ENCODE data around the gene FUS. TPM values are rescaled to one million over a fixed set of nuclear protein-coding genes. Genes with fewer than 3 reads are reported as not detected.

Gene FUS
- total and polyA plus RNA-seq, 9 of the 15 experiments (the other 6 are each of a cell fraction or from before 2014, with no cell fraction given), result 43.9 to 575 (median 87.2) TPM

GRCh38 chr16:31201582-31202413 is 21.9 kb downstream of the FUS start (continued):
- TF ChIP-seq ZNF740 (CRISPR knock-in tag; IDR thresholded peaks at IDR 0.05), result peak; percentile 27; the same call in 1 of the 2 replicates
- no peak for TF ChIP-seq ZNF740 (tag; IDR thresholded peaks at IDR 0.05)
- TF ChIP-seq SMC3 (conservative IDR thresholded peaks at IDR 0.05; ENCODE audit: insufficient read depth, low read depth, low read length), result 0 out of 2 replicates have a peak, but pooled peaks have one; percentile 9
- peak; percentile 16; the same call in 1 of the 2 replicates for TF ChIP-seq ZBTB7A (IDR thresholded peaks at IDR 0.05; ENCODE audit: borderline replicate concordance, control insufficient read depth, low read depth, low read length)
- TF ChIP-seq VEZF1 (CRISPR knock-in tag; IDR thresholded peaks at IDR 0.05), result 0 out of 2 replicates have a peak, but pooled peaks have one; percentile 46
- TF ChIP-seq TEAD1 (CRISPR knock-in tag; IDR thresholded peaks at IDR 0.05), result peak in 1 of 2 experiments; percentile 54; a peak in 1 of 4 replicates
- TF ChIP-seq ZFX (CRISPR knock-in tag; IDR thresholded peaks at IDR 0.05), result peak; percentile 89
- TF ChIP-seq KDM5B (IDR thresholded peaks at IDR 0.05; ENCODE audit: insufficient replicate concordance, low read depth, low read length), result peak; percentile 70
- TF ChIP-seq NR2C2 (CRISPR knock-in tag; IDR thresholded peaks at IDR 0.05), result 0 out of 2 replicates have a peak, but pooled peaks have one; percentile 29
- no peak for TF ChIP-seq NR2C2 (tag; IDR thresholded peaks at IDR 0.05)
- no peak for TF ChIP-seq ZNF699 (CRISPR knock-in tag; IDR thresholded peaks at IDR 0.05; ENCODE audit: insufficient replicate concordance)
- peak; percentile 77 for TF ChIP-seq MAX (CRISPR knock-in tag; IDR thresholded peaks at IDR 0.05)
